ENCODE results near the gene STK10. TPM values are rescaled to one million over a fixed set of nuclear protein-coding genes. Genes with fewer than 3 reads are reported as not detected.
A peak's percentile ranks its signal among the peaks of the same experiment; 100 is the strongest.

STK10 gene
- total RNA-seq, 2 donors from 2014 or later = 14.3 to 17.9 TPM

GRCh38 chr5:172129256-172129910, 58.6 kb downstream of the STK10 start:
- H3K27me3 Mint-ChIP-seq (ENCODE audit: insufficient read depth) = no peaks in the 10 kb centered on the region
- H3K4me1 Mint-ChIP-seq = no peaks in the 10 kb centered on the region
- no peak for DNase-seq
- H3K36me3 ChIP-seq (ENCODE audit: control insufficient read depth, insufficient read depth, low read length) = no peaks in the 10 kb centered on the region
- H3K27ac ChIP-seq (ENCODE audit: low read depth, low read length) = no peak overlapping the region
- no peak overlapping the region for H3K4me3 ChIP-seq (ENCODE audit: low read length)
- no peaks in the 10 kb centered on the region for H3K4me1 ChIP-seq (ENCODE audit: control insufficient read depth, insufficient read depth, low read length)
- no peaks in the 10 kb centered on the region for H3K9me3 ChIP-seq (ENCODE audit: control insufficient read depth, low read length)
- H3K36me3 Mint-ChIP-seq (ENCODE audit: low read depth) = no peaks in the 10 kb centered on the region
- WGBS, 2 experiments (ENCODE audit: insufficient coverage in 1 of 2, insufficient read length in 1 of 2) = 92 to 94% methylated on average over 8 to 10 of the region's 10 CpGs
- H3K9me3 Mint-ChIP-seq = peaks cover under 1% of the 10 kb centered on the region
- no peak overlapping the region for H3K4me3 Mint-ChIP-seq
- no peak overlapping the region for H3K27ac Mint-ChIP-seq
- no peaks in the 10 kb centered on the region for H3K27me3 ChIP-seq (ENCODE audit: control insufficient read depth, insufficient read depth, low read length, poor library complexity, severe bottlenecking)
- H3K9ac ChIP-seq (ENCODE audit: extremely low read depth, low read length, poor library complexity, severe bottlenecking) = no peak overlapping the region
- no peak for TF ChIP-seq CTCF (conservative IDR thresholded peaks at IDR 0.05)

- no peak overlapping the region for H3K9ac ChIP-seq (ENCODE audit: extremely low read depth, low read length, poor library complexity, severe bottlenecking)
- H3K4me1 ChIP-seq (ENCODE audit: control insufficient read depth, insufficient read depth, low read length) = no peaks in the 10 kb centered on the region
- no peaks in the 10 kb centered on the region for H3K27me3 ChIP-seq (ENCODE audit: control insufficient read depth, insufficient read depth, low read length, poor library complexity, severe bottlenecking)
- H3K4me1 Mint-ChIP-seq = no peaks in the 10 kb centered on the region
- no peak overlapping the region for H3K27ac ChIP-seq (ENCODE audit: low read depth, low read length)
- H3K36me3 ChIP-seq (ENCODE audit: control insufficient read depth, insufficient read depth, low read length) = no peaks in the 10 kb centered on the region
- no peaks in the 10 kb centered on the region for H3K9me3 ChIP-seq (ENCODE audit: control insufficient read depth, low read length)
- 96 to 100% methylated on average over 4 to 5 of the region's 5 CpGs for WGBS, 2 experiments (ENCODE audit: insufficient coverage in 1 of 2, insufficient read length in 1 of 2)
- H3K9me3 Mint-ChIP-seq = no peaks in the 10 kb centered on the region
- H3K36me3 Mint-ChIP-seq (ENCODE audit: low read depth) = no peaks in the 10 kb centered on the region
- H3K27ac Mint-ChIP-seq = no peak overlapping the region
- TF ChIP-seq CTCF (conservative IDR thresholded peaks at IDR 0.05) = no peak
- no peak overlapping the region for H3K4me3 ChIP-seq (ENCODE audit: low read length)
- DNase-seq = no peak
- H3K27me3 Mint-ChIP-seq (ENCODE audit: insufficient read depth) = no peaks in the 10 kb centered on the region
- no peak overlapping the region for H3K4me3 Mint-ChIP-seq
Measured at GRCh38 chr5:172127581-172127980, 60.4 kb downstream of the STK10 start.

- no peaks in the 10 kb centered on the region for H3K27me3 Mint-ChIP-seq (ENCODE audit: insufficient read depth)
Measured at GRCh38 chr5:172123269-172123692, 64.7 kb downstream of the STK10 start.

More at GRCh38 chr5:172123269-172123692, 64.7 kb downstream of the STK10 start:
- no peaks in the 10 kb centered on the region for H3K27me3 ChIP-seq (ENCODE audit: control insufficient read depth, insufficient read depth, low read length, poor library complexity, severe bottlenecking)
- WGBS, 2 experiments (ENCODE audit: insufficient coverage in 1 of 2, insufficient read length in 1 of 2) = 56 to 60% methylated on average over 3 to 4 of the region's 4 CpGs
- Mint-ChIP-seq H3K4me1 (no peaks in the 10 kb centered on the region), H3K36me3 (ENCODE audit: low read depth) (no peaks in the 10 kb centered on the region), H3K27ac (no peak overlapping the region), H3K9me3 (no peaks in the 10 kb centered on the region), H3K4me3 (no peak overlapping the region)
- H3K9me3 ChIP-seq (ENCODE audit: control insufficient read depth, low read length) = no peaks in the 10 kb centered on the region
- H3K27ac ChIP-seq (ENCODE audit: low read depth, low read length) = no peak overlapping the region
- TF ChIP-seq CTCF (conservative IDR thresholded peaks at IDR 0.05) = peak; percentile 59
- H3K36me3 ChIP-seq (ENCODE audit: control insufficient read depth, insufficient read depth, low read length) = no peaks in the 10 kb centered on the region
- no peak overlapping the region for H3K4me3 ChIP-seq (ENCODE audit: low read length)
- H3K4me1 ChIP-seq (ENCODE audit: control insufficient read depth, insufficient read depth, low read length) = no peaks in the 10 kb centered on the region
- H3K9ac ChIP-seq (ENCODE audit: extremely low read depth, low read length, poor library complexity, severe bottlenecking) = no peak overlapping the region
- DNase-seq = peak; percentile 72
